HEK293 (cell line): ENCODE results near the gene NUBPL.

Source experiments
- CTCF ChIA-PET: fragments of 350-600 bp; formaldehyde crosslinking; extraction: SDS; loops from one replicate; lab custom pipeline; 2021; ENCODE audit warnings: antibody characterized with exemption; lab: Yijun Ruan, JAX
- POLR2A ChIA-PET: fragments of 300-600 bp; formaldehyde crosslinking; extraction: SDS; loops from one replicate; lab custom pipeline; 2020; ENCODE audit warnings: antibody characterized with exemption, inconsistent platforms; lab: Yijun Ruan, JAX
- H3K27ac ChIP-seq: fragments of 200-500 bp; sonication (Bioruptor generic); 2 replicates; pipeline ENCODE4 v1.5.1; 2014; ENCODE audit warnings: low read depth, low read length, control low read depth, inconsistent platforms; ENCODE audit errors: extremely low read depth
- H3K36me3 ChIP-seq, 2 experiments: fragments of 200-500 bp in 1 of 2; sonication (Bioruptor generic) in 1 of 2; 1 replicate in 1 of 2; 2 replicates in 1 of 2; pipeline ENCODE4 v1.5.1; 2014 to 2017; ENCODE audit warnings: inconsistent platforms in 2 of 2, low read length in 2 of 2; ENCODE audit not compliant: control insufficient read depth in 2 of 2, insufficient read depth in 1 of 2
- H3K4me1 ChIP-seq: fragments of 200-500 bp; sonication (Bioruptor generic); 2 replicates; pipeline ENCODE4 v1.5.1; 2014; ENCODE audit warnings: mild to moderate bottlenecking, low read length, inconsistent platforms; ENCODE audit not compliant: control insufficient read depth, insufficient read depth
- H3K4me3 ChIP-seq: 2 replicates; pipeline ENCODE4 v1.5.1; 2011; ENCODE audit warnings: low read depth, mild to moderate bottlenecking, control low read depth, low read length, moderate library complexity
- H3K9me3 ChIP-seq: fragments of 200-500 bp; sonication (Bioruptor generic); 2 replicates; pipeline ENCODE4 v1.5.1; 2014; ENCODE audit warnings: low read depth, low read length, inconsistent platforms; ENCODE audit not compliant: control insufficient read depth, insufficient read depth
- EGR2 ChIP-seq: fragments of 450-650 bp; formaldehyde crosslinking; IDR thresholded peaks from 2 replicates; pipeline ENCODE4 v1.5.1; 2016; ENCODE audit warnings: low read depth, missing biosample characterization, missing genetic modification characterization
- FEZF1 ChIP-seq: fragments of 450-650 bp; formaldehyde crosslinking; IDR thresholded peaks from 2 replicates; pipeline ENCODE4 v1.5.1; 2016; ENCODE audit warnings: missing biosample characterization, missing genetic modification characterization
- HOXA7 ChIP-seq: sonication (generic); formaldehyde crosslinking; IDR thresholded peaks from 2 replicates; pipeline ENCODE4 v1.8.1; 2022; ENCODE audit warnings: missing genetic modification reagents, borderline replicate concordance
- HOXD13 ChIP-seq: sonication (generic); formaldehyde crosslinking; IDR thresholded peaks from 2 replicates; pipeline ENCODE4 v1.8.0; 2022; ENCODE audit warnings: missing genetic modification reagents, borderline replicate concordance
- PRDM10 ChIP-seq: fragments of 450-650 bp; formaldehyde crosslinking; IDR thresholded peaks from 2 replicates; pipeline ENCODE4 v1.5.1; 2016; ENCODE audit warnings: missing biosample characterization, missing genetic modification characterization
- RBAK ChIP-seq: fragments of 450-650 bp; formaldehyde crosslinking; IDR thresholded peaks from 2 replicates; pipeline ENCODE4 v1.5.1; 2016; ENCODE audit warnings: missing biosample characterization, missing genetic modification characterization
- YY1 ChIP-seq: fragments of 450-650 bp; formaldehyde crosslinking; IDR thresholded peaks from 2 replicates; pipeline ENCODE4 v1.5.1; 2018; ENCODE audit warnings: missing biosample characterization, missing genetic modification characterization
- ZBTB20 ChIP-seq: fragments of 450-650 bp; formaldehyde crosslinking; IDR thresholded peaks from 2 replicates; pipeline ENCODE4 v1.5.1; 2016; ENCODE audit warnings: missing biosample characterization, missing genetic modification characterization
- ZNF133 ChIP-seq: fragments of 450-650 bp; formaldehyde crosslinking; IDR thresholded peaks from 2 replicates; pipeline ENCODE4 v1.5.1; 2016; ENCODE audit warnings: missing biosample characterization, missing genetic modification characterization
- ZNF184 ChIP-seq: fragments of 450-650 bp; IDR thresholded peaks from 2 replicates; pipeline ENCODE4 v1.5.1; 2018; ENCODE audit warnings: missing biosample characterization, mild to moderate bottlenecking, missing genetic modification characterization
- ZNF221 ChIP-seq: fragments of 450-650 bp; formaldehyde crosslinking; IDR thresholded peaks from 2 replicates; pipeline ENCODE4 v1.5.1; 2017; ENCODE audit warnings: missing biosample characterization, missing genetic modification characterization, borderline replicate concordance
- ZNF223 ChIP-seq: fragments of 450-650 bp; formaldehyde crosslinking; IDR thresholded peaks from 2 replicates; pipeline ENCODE4 v1.5.1; 2016; ENCODE audit warnings: missing biosample characterization, missing genetic modification characterization
- ZNF239 ChIP-seq: fragments of 450-650 bp; formaldehyde crosslinking; IDR thresholded peaks from 2 replicates; pipeline ENCODE4 v1.5.1; 2016; ENCODE audit warnings: missing biosample characterization, missing genetic modification characterization
- ZNF324 ChIP-seq: fragments of 450-650 bp; formaldehyde crosslinking; IDR thresholded peaks from 2 replicates; pipeline ENCODE4 v1.5.1; 2016; ENCODE audit warnings: missing biosample characterization, missing genetic modification characterization
- ZNF416 ChIP-seq: fragments of 450-650 bp; formaldehyde crosslinking; IDR thresholded peaks from 2 replicates; pipeline ENCODE4 v1.5.1; 2016; ENCODE audit warnings: missing biosample characterization, missing genetic modification characterization
- ZNF585B ChIP-seq: fragments of 450-650 bp; formaldehyde crosslinking; IDR thresholded peaks from 2 replicates; pipeline ENCODE4 v1.5.1; 2016; ENCODE audit warnings: missing biosample characterization, missing genetic modification characterization
- ZNF658 ChIP-seq: fragments of 450-650 bp; formaldehyde crosslinking; IDR thresholded peaks from 2 replicates; pipeline ENCODE4; 2016; ENCODE audit warnings: missing biosample characterization, missing genetic modification characterization
- ZNF692 ChIP-seq: fragments of 450-650 bp; formaldehyde crosslinking; IDR thresholded peaks from 2 replicates; pipeline ENCODE4 v1.5.1; 2016; ENCODE audit warnings: missing biosample characterization, missing genetic modification characterization
- ZNF701 ChIP-seq: fragments of 450-650 bp; formaldehyde crosslinking; IDR thresholded peaks from 2 replicates; pipeline ENCODE4 v1.5.1; 2016; ENCODE audit warnings: missing biosample characterization, missing genetic modification characterization
- ZNF777 ChIP-seq: fragments of 450-650 bp; formaldehyde crosslinking; IDR thresholded peaks from 2 replicates; pipeline ENCODE4 v1.5.1; 2017; ENCODE audit warnings: missing biosample characterization, missing genetic modification characterization, borderline replicate concordance
- ZNF792 ChIP-seq: fragments of 450-650 bp; formaldehyde crosslinking; IDR thresholded peaks from 2 replicates; pipeline ENCODE4 v1.5.1; 2016; ENCODE audit warnings: missing biosample characterization, missing genetic modification characterization
- ZNF830 ChIP-seq: fragments of 450-650 bp; IDR thresholded peaks from 2 replicates; pipeline ENCODE4 v1.5.0; 2018; ENCODE audit warnings: missing biosample characterization, missing genetic modification characterization, low read depth, mild to moderate bottlenecking, moderate library complexity
- ZXDB ChIP-seq: fragments of 450-650 bp; formaldehyde crosslinking; IDR thresholded peaks from 2 replicates; pipeline ENCODE4 v1.5.1; 2016; ENCODE audit warnings: missing biosample characterization, missing genetic modification characterization
- TF ChIP-seq, protein P1 (sequence below): fragments of 450-650 bp; formaldehyde crosslinking; IDR thresholded peaks from 2 replicates; pipeline ENCODE4 v1.5.1; 2016; ENCODE audit warnings: missing biosample characterization, missing genetic modification characterization
- TF ChIP-seq, protein P2 (sequence below): fragments of 450-650 bp; formaldehyde crosslinking; IDR thresholded peaks from 2 replicates; pipeline ENCODE4 v1.5.1; 2016; ENCODE audit warnings: missing biosample characterization, missing genetic modification characterization
- TF ChIP-seq, protein P3 (sequence below): fragments of 450-650 bp; formaldehyde crosslinking; IDR thresholded peaks from 2 replicates; pipeline ENCODE4 v1.5.0; 2017; ENCODE audit warnings: missing biosample characterization, missing genetic modification characterization, borderline replicate concordance
- TF ChIP-seq, protein P4 (sequence below): fragments of 450-650 bp; formaldehyde crosslinking; IDR thresholded peaks from 2 replicates; pipeline ENCODE4 v1.5.1; 2016; ENCODE audit warnings: missing biosample characterization, missing genetic modification characterization

NUBPL gene

GRCh38 chr14:31761325-31761724, 200.1 kb downstream of the NUBPL start (continued):
- TF ChIP-seq ZBTB20, result no peak
- TF ChIP-seq ZNF324 (tag by site-specific recombination), result no peak
- no peak for TF ChIP-seq ZNF221 (tag by site-specific recombination)
- TF ChIP-seq ZNF692, result no peak
- TF ChIP-seq YY1 (tag by site-specific recombination), result no peak
- TF ChIP-seq ZNF239, result no peak
- TF ChIP-seq ZNF792 (tag by site-specific recombination), result no peak
- no peak for TF ChIP-seq ZNF223
- TF ChIP-seq, protein P1, sequence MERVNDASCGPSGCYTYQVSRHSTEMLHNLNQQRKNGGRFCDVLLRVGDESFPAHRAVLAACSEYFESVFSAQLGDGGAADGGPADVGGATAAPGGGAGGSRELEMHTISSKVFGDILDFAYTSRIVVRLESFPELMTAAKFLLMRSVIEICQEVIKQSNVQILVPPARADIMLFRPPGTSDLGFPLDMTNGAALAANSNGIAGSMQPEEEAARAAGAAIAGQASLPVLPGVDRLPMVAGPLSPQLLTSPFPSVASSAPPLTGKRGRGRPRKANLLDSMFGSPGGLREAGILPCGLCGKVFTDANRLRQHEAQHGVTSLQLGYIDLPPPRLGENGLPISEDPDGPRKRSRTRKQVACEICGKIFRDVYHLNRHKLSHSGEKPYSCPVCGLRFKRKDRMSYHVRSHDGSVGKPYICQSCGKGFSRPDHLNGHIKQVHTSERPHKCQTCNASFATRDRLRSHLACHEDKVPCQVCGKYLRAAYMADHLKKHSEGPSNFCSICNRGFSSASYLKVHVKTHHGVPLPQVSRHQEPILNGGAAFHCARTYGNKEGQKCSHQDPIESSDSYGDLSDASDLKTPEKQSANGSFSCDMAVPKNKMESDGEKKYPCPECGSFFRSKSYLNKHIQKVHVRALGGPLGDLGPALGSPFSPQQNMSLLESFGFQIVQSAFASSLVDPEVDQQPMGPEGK (tag by site-specific recombination), result no peak
- TF ChIP-seq ZNF777 (tag by site-specific recombination), result no peak
- TF ChIP-seq, protein P2, sequence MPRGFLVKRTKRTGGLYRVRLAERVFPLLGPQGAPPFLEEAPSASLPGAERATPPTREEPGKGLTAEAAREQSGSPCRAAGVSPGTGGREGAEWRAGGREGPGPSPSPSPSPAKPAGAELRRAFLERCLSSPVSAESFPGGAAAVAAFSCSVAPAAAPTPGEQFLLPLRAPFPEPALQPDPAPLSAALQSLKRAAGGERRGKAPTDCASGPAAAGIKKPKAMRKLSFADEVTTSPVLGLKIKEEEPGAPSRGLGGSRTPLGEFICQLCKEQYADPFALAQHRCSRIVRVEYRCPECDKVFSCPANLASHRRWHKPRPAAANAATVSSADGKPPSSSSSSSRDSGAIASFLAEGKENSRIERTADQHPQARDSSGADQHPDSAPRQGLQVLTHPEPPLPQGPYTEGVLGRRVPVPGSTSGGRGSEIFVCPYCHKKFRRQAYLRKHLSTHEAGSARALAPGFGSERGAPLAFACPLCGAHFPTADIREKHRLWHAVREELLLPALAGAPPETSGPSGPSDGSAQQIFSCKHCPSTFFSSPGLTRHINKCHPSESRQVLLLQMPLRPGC (tag by site-specific recombination), result no peak
- TF ChIP-seq ZNF184 (tag by site-specific recombination), result no peak

GRCh38 chr14:31763041-31763440, 201.8 kb downstream of the NUBPL start:
- Histone ChIP-seq H3K9me3 (no peaks in the 10 kb centered on the region), H3K4me3 (no peak overlapping the region), H3K27ac (no peak overlapping the region), H3K4me1 (no peaks in the 10 kb centered on the region), H3K36me3 (no peaks in the 10 kb centered on the region)
- ChIA-PET POLR2A (no interaction called here), CTCF (no interaction called here)
- TF ChIP-seq ZNF701 (tag by site-specific recombination), result no peak
- TF ChIP-seq, protein P3, sequence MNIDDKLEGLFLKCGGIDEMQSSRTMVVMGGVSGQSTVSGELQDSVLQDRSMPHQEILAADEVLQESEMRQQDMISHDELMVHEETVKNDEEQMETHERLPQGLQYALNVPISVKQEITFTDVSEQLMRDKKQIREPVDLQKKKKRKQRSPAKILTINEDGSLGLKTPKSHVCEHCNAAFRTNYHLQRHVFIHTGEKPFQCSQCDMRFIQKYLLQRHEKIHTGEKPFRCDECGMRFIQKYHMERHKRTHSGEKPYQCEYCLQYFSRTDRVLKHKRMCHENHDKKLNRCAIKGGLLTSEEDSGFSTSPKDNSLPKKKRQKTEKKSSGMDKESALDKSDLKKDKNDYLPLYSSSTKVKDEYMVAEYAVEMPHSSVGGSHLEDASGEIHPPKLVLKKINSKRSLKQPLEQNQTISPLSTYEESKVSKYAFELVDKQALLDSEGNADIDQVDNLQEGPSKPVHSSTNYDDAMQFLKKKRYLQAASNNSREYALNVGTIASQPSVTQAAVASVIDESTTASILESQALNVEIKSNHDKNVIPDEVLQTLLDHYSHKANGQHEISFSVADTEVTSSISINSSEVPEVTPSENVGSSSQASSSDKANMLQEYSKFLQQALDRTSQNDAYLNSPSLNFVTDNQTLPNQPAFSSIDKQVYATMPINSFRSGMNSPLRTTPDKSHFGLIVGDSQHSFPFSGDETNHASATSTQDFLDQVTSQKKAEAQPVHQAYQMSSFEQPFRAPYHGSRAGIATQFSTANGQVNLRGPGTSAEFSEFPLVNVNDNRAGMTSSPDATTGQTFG, result no peak
- TF ChIP-seq RBAK, result no peak
- TF ChIP-seq ZNF830 (tag by site-specific recombination), result no peak
- no peak for TF ChIP-seq HOXA7 (CRISPR knock-in tag)
- TF ChIP-seq, protein P4, sequence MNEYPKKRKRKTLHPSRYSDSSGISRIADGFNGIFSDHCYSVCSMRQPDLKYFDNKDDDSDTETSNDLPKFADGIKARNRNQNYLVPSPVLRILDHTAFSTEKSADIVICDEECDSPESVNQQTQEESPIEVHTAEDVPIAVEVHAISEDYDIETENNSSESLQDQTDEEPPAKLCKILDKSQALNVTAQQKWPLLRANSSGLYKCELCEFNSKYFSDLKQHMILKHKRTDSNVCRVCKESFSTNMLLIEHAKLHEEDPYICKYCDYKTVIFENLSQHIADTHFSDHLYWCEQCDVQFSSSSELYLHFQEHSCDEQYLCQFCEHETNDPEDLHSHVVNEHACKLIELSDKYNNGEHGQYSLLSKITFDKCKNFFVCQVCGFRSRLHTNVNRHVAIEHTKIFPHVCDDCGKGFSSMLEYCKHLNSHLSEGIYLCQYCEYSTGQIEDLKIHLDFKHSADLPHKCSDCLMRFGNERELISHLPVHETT (tag by site-specific recombination), result no peak
- TF ChIP-seq ZNF585B (tag by site-specific recombination), result no peak
- TF ChIP-seq FEZF1, result no peak
- no peak for TF ChIP-seq ZXDB (tag by site-specific recombination)
- TF ChIP-seq EGR2 (tag by site-specific recombination), result no peak
- TF ChIP-seq ZNF133 (tag by site-specific recombination), result no peak
- TF ChIP-seq PRDM10 (tag by site-specific recombination), result no peak
- TF ChIP-seq ZNF658 (tag by site-specific recombination), result no peak
- no peak for TF ChIP-seq ZNF416 (tag by site-specific recombination)
- no peak for TF ChIP-seq HOXD13 (CRISPR knock-in tag)
